GM12878 (cell line): ENCODE results near the gene B4GALT3. TPM values are rescaled to one million over a fixed set of nuclear protein-coding genes. Genes with fewer than 3 reads are reported as not detected.

ENCODE experiments used
- ATF2 ChIP-seq: IDR thresholded peaks from 2 replicates; pipeline ENCODE4 v1.6.1; 2012; ENCODE audit warnings: low read length, inconsistent platforms
- BMI1 ChIP-seq: fragments of 450-650 bp; IDR thresholded peaks from 2 replicates; pipeline ENCODE4 v1.6.1; 2016; ENCODE audit warnings: mild to moderate bottlenecking, moderate library complexity, borderline replicate concordance
- CBX3 ChIP-seq: fragments of 200-600 bp; sonication (generic); IDR thresholded peaks from 2 replicates; pipeline ENCODE4 v1.6.1; 2016; ENCODE audit warnings: low read depth, borderline replicate concordance
- CTCF ChIP-seq, 3 experiments: IDR thresholded peaks in 2 of 3; conservative IDR thresholded peaks in 1 of 3; 2 replicates each; pipeline ENCODE4 v1.5.1; 2011; ENCODE audit warnings: low read depth in 3 of 3, low read length in 3 of 3, mild to moderate bottlenecking in 3 of 3, control low read depth in 2 of 3, moderate library complexity in 2 of 3, inconsistent platforms in 1 of 3, mixed read lengths in 1 of 3; ENCODE audit not compliant: control insufficient read depth in 2 of 3, insufficient read depth in 1 of 3; ENCODE audit errors: extremely low read depth in 1 of 3
- EP300 ChIP-seq, 2 experiments: fragments of 150-350 bp in 1 of 2; IDR thresholded peaks; 2 replicates each; pipeline ENCODE4 v1.6.1; 2011 to 2012; ENCODE audit warnings: low read depth in 2 of 2, low read length in 2 of 2, borderline replicate concordance in 1 of 2, improper control_type of control experiment in 1 of 2, inconsistent platforms in 1 of 2; ENCODE audit not compliant: control insufficient read depth in 1 of 2
- ETV6 ChIP-seq, 2 experiments: fragments of 450-650 bp in 1 of 2; IDR thresholded peaks in 1 of 2; conservative IDR thresholded peaks in 1 of 2; 2 replicates each; pipeline ENCODE4 v1.6.1; 2014; ENCODE audit warnings: antibody characterized with exemption in 1 of 2, borderline replicate concordance in 1 of 2, low read depth in 1 of 2, mild to moderate bottlenecking in 1 of 2, moderate library complexity in 1 of 2
- KLF5 ChIP-seq: fragments of 450-650 bp; IDR thresholded peaks from 2 replicates; pipeline ENCODE4 v1.6.1; 2014; ENCODE audit warnings: mild to moderate bottlenecking; ENCODE audit not compliant: partially characterized antibody
- MYC ChIP-seq: IDR thresholded peaks from 2 replicates; pipeline ENCODE4 v1.6.1; 2011; ENCODE audit warnings: mild to moderate bottlenecking, low read length, moderate library complexity, inconsistent platforms; ENCODE audit not compliant: insufficient read depth, insufficient replicate concordance, insufficient read length, severe bottlenecking
- NBN ChIP-seq: fragments of 450-650 bp; IDR thresholded peaks from 2 replicates; pipeline ENCODE4 v1.6.1; 2016
- PBX3 ChIP-seq: IDR thresholded peaks from 2 replicates; pipeline ENCODE4 v1.6.1; 2011; ENCODE audit warnings: mild to moderate bottlenecking, low read depth, low read length, moderate library complexity; ENCODE audit not compliant: insufficient replicate concordance
- SMAD1 ChIP-seq: fragments of 450-650 bp; IDR thresholded peaks from 2 replicates; pipeline ENCODE4 v1.6.1; 2018; ENCODE audit warnings: mild to moderate bottlenecking, low read depth; ENCODE audit not compliant: partially characterized antibody
- SP1 ChIP-seq: IDR thresholded peaks from one replicate; pipeline ENCODE4 v1.6.1; 2011; ENCODE audit warnings: low read depth, low read length
- SRF ChIP-seq, 2 experiments: IDR thresholded peaks; 2 replicates each; pipeline ENCODE4 v1.6.1; 2011; ENCODE audit warnings: low read depth in 2 of 2, low read length in 2 of 2, mild to moderate bottlenecking in 1 of 2, moderate library complexity in 1 of 2
- TAF1 ChIP-seq: IDR thresholded peaks from 2 replicates; pipeline ENCODE4 v1.6.1; 2011; ENCODE audit warnings: mild to moderate bottlenecking, low read depth, low read length, borderline replicate concordance
- TBL1XR1 ChIP-seq: IDR thresholded peaks from 2 replicates; pipeline ENCODE4 v1.6.1; 2012; ENCODE audit warnings: low read depth, low read length, improper control_type of control experiment
- TCF12 ChIP-seq: IDR thresholded peaks from 2 replicates; pipeline ENCODE4 v1.6.1; 2011; ENCODE audit warnings: low read depth, mild to moderate bottlenecking, low read length
- USF1 ChIP-seq: IDR thresholded peaks from 2 replicates; pipeline ENCODE4 v1.6.1; 2011; ENCODE audit warnings: borderline replicate concordance, low read depth, mild to moderate bottlenecking, moderate library complexity, mixed read lengths, low read length; ENCODE audit not compliant: insufficient read depth; ENCODE audit errors: extremely low read length
- ZNF217 ChIP-seq: fragments of 450-650 bp; IDR thresholded peaks from 2 replicates; pipeline ENCODE4 v1.6.1; 2017; ENCODE audit warnings: antibody characterized with exemption, mild to moderate bottlenecking
- polyA plus RNA-seq, 11 experiments: library from polyadenylated mRNA; depleted of rRNA in 4 of 11; unstranded in 6 of 11; stranded (reverse) in 5 of 11; fragments of >200 nt; fragmentation: Nextera tagmentation in 4 of 11; fragmentation: Illumina TruSeq in 1 of 11; extraction: Ambion mirVana in 4 of 11; extraction: Trizol in 1 of 11; gene quantifications; 1 replicate in 1 of 11; 2 replicates in 10 of 11; pipeline versions ENCODE4 v1.2.1 to v1.2.3, GENCODE V29; 2011 to 2016; ENCODE audit warnings: inconsistent platforms in 2 of 11, missing spikeins in 2 of 11, low read depth in 1 of 11
- total RNA-seq, 4 experiments: library from RNA; depleted of rRNA in 3 of 4; stranded (reverse); fragments of >200 nt in 3 of 4; fragmentation: Illumina TruSeq in 1 of 4; extraction: Trizol in 1 of 4; gene quantifications; 2 replicates each; pipeline versions ENCODE4 v1.2.1 to v1.2.3, GENCODE V29; 2013 to 2021

Gene B4GALT3
- total and polyA plus RNA-seq, 10 of the 15 experiments (the other 5 are each of a cell fraction or from before 2014, with no cell fraction given), result 27.1 to 58.9 (median 42.6) TPM

- TF ChIP-seq USF1 (no peak), PBX3 (peak; percentile 5), TAF1 (peak; percentile 78; the same call in 1 of the 2 replicates), BMI1 (0 out of 2 replicates have a peak, but pooled peaks have one; percentile 12), CBX3 (no peak), SRF (IDR thresholded peaks at IDR 0.05; ENCODE audit: low read depth in 2 of 2, low read length in 2 of 2) (no peak), SMAD1 (no peak), TCF12 (0 out of 2 replicates have a peak, but pooled peaks have one; percentile 38), EP300 (IDR thresholded peaks at IDR 0.05; ENCODE audit: borderline replicate concordance in 1 of 2, control insufficient read depth in 1 of 2, low read depth in 2 of 2, low read length in 2 of 2) (peak in 1 of 2 experiments; percentile 51; a peak in 2 of 4 replicates), TBL1XR1 (peak; percentile 22; the same call in 1 of the 2 replicates), KLF5 (peak; percentile 84), MYC (no peak), ZNF217 (peak; percentile 57; the same call in 1 of the 2 replicates), ATF2 (no peak), NBN (peak; percentile 33), ETV6 (conservative IDR thresholded peaks at IDR 0.05 in 1 of 2, IDR thresholded peaks at IDR 0.05 in 1 of 2; ENCODE audit: borderline replicate concordance in 1 of 2, low read depth in 1 of 2) (peak in 1 of 2 experiments; percentile 33; a peak in 2 of 4 replicates), SP1 (no peak), CTCF (IDR thresholded peaks at IDR 0.05 in 2 of 3, conservative IDR thresholded peaks at IDR 0.05 in 1 of 3; ENCODE audit: control insufficient read depth in 2 of 3, extremely low read depth in 1 of 3, insufficient read depth in 1 of 3, low read depth in 3 of 3, low read length in 3 of 3) (no peak)
Observed at GRCh38 chr1:161132410-161133219, 44.7 kb downstream of the B4GALT3 start, which contains the start of gene DEDD (continued).
